HG03159 (cell line): ENCODE measurements around the gene SLC25A47.

Experiments used
- ATAC-seq: cut with Tn5 transposase; IDR thresholded peaks from one replicate; pipeline ENCODE4 v1.9.1; 2021; ENCODE audit warnings: mild to moderate bottlenecking, moderate library complexity; ENCODE audit not compliant: unreplicated experiment

The SLC25A47 gene

DNA sequence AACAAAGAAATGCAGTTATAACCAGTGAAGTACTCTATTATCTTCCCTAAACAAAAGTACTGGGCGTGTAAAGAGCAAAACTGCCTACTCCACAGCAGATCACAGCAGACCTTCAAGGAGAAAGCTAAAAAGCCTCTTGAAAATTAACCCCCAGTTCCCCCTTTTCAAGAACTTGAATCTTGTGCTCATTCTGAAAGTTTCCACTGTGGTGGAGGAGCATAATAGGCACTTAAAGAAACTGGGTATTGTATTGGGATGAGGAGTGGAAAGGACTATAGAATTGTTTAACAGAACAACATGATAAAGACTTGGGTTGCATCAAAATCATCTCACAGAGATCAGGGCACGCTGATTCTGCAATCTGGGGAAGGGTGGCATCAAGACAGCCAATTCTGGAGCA lies 51.1 kb downstream of the SLC25A47 start:
- no peak for ATAC-seq

DNA sequence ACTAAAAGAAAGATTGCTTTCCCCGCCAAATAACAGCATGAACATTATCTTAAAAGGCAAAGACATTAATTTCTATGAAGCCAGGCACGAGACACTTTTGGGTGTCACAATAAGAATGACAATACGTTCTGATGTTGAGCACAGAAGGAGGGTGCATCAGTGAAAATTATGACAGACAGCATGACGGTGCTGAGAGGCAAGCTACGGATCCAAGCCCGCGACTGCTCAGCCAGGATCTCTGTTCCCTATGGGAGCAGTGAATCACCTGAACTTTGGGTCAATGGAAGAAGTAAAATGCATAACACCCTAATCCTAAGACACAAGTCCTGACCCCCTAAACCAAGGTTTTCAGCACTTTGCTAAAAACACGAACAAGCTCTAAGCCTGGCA lies 51.7 kb downstream of the SLC25A47 start:
- ATAC-seq, result no peak

DNA sequence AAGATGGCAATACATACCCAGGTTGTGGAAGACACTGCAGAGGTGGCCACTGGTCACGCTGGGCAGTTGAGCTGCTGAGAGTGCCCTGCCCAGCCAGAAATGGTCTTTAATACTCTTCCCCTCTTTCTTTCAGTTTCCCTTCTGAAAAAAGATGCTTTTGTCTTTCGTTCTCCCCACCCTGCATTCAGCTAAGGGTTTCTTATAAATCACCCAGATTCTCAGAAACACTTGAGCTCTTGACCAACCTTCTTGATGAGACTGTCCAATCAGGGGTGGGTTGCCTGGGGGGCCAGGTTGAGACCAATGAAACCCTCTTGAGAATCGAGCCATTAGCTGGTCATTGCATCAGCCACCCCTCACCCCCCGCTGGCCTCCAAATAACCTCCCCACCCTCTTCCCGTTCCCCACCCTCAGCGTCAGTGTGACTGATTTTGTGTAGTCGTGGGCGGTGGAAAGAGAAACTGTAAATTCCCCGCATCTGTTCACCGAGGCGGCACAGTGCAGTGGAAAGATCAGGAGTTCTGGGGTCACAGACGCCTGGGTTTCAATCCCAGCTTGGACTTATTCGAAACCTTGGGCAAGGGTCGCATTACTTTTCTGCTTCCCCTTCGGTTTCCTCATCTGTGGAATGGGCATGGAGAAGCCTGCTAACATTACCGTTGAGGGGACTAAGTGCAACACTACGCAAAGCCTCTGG lies 52.3 kb downstream of the SLC25A47 start:
- peak; percentile 32 for ATAC-seq

DNA sequence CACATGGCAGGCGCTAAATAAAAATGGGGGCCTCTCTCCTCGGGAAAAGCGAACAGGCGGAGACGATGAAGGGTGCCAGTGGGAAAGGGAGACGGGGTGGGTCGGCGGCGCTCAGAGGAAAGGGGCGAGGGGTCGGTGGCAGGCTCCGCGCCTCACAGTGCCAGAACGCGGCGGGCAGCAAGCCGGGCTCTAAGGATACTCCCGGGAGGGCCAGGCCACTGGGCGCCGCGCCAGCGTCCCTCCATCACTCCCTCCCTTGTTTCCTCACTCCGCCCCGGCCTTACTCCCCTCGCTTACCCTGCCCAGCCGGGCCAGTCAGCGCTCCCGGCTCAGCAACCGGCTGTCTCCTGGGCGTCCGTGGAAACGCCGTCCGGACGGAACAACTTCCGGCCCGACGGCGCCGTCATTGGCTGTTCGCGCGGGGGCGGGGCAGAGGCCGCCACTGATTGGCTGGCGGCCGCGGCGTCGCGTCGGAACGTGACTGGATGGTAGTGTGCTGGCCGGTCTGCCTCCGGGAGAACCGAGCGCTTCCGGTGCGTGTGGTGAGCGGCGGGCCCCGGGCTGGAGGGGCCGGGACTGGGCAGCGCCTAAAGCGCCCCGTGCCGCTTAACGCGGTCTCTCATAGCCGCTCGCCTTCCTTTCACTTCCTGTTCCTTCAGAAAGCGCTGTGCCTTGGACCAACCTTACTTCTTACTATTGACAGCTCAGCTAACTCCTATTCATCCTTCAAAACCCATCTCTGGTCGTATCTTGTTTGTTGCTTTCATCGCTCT lies 53.0 kb downstream of the SLC25A47 start, which contains the start of gene WDR25:
Gene WDR25 (plus strand): TSS at position 523 of the 773 bp plus-strand sequence.
- ATAC-seq, result peak; percentile 80

DNA sequence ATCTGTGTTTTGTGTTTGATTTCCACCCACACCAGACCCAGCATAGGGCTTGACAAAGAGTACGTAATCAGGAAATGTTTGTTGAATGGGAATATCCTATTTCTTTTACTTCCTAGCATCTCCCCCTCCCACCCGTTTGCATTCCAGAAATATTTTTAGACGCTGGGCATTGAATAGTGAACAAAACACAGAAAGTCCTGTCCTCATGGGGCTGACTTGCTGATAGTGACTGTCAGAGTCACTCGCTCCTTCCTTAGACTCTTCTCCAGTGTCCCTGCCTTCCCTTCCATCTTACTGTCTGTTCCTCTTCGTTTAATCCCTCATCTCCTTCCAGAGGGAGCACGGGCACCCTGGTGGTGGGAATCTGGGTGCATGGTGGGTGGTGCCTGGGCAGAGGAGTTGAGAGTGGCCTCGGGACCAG lies 53.6 kb downstream of the SLC25A47 start:
- ATAC-seq, result no peak
